DND-41 (cell line): Measurements from ENCODE around the gene FHIT.

ENCODE experiments used
- ATAC-seq: fragments of 200-7000 bp; cut with Tn5 transposase; 3 replicates; pipeline ENCODE4 v1.9.1; 2021; ENCODE audit warnings: low read depth; ENCODE audit not compliant: insufficient read depth
- DNase-seq: peaks from one replicate; pipeline ENCODE4 v3.0.0-alpha.2; 2020
- H2AFZ ChIP-seq: 2 replicates; pipeline ENCODE4 v1.6.0; 2012; ENCODE audit warnings: low read depth, low read length
- H3K27ac ChIP-seq: 2 replicates; pipeline ENCODE4 v1.5.1; 2012; ENCODE audit warnings: low read length, inconsistent platforms
- H3K27me3 ChIP-seq: fragments of 200-600 bp; sonication (generic); 2 replicates; pipeline ENCODE4 v1.6.0; 2012; ENCODE audit warnings: low read length, mild to moderate bottlenecking, inconsistent platforms; ENCODE audit not compliant: insufficient read depth, poor library complexity
- H3K36me3 ChIP-seq: 2 replicates; pipeline ENCODE4 v1.5.1; 2012; ENCODE audit warnings: low read length, inconsistent platforms; ENCODE audit not compliant: insufficient read depth
- H3K4me1 ChIP-seq: 2 replicates; pipeline ENCODE4 v1.5.1; 2012; ENCODE audit warnings: mild to moderate bottlenecking, low read length; ENCODE audit not compliant: insufficient read depth
- H3K4me2 ChIP-seq: 2 replicates; pipeline ENCODE4 v1.6.0; 2012; ENCODE audit warnings: mild to moderate bottlenecking, moderate library complexity, low read length, inconsistent platforms; ENCODE audit not compliant: insufficient read depth
- H3K4me3 ChIP-seq, 2 experiments: fragments of 200-600 bp in 1 of 2; shearing (Covaris generic) in 1 of 2; 2 replicates each; pipeline ENCODE4 v1.5.1; 2012 to 2016; ENCODE audit warnings: inconsistent platforms in 2 of 2, low read length in 2 of 2, mild to moderate bottlenecking in 2 of 2, low read depth in 1 of 2, moderate library complexity in 1 of 2
- H3K79me2 ChIP-seq: 2 replicates; pipeline ENCODE4 v1.6.0; 2012; ENCODE audit warnings: low read length, inconsistent platforms; ENCODE audit not compliant: insufficient read depth
- H3K9ac ChIP-seq: 2 replicates; pipeline ENCODE4 v1.6.0; 2012; ENCODE audit warnings: low read depth, mild to moderate bottlenecking, inconsistent platforms, low read length, moderate library complexity
- H3K9me3 ChIP-seq: 2 replicates; pipeline ENCODE4 v1.5.1; 2012; ENCODE audit warnings: low read length, moderate library complexity, mild to moderate bottlenecking, inconsistent platforms; ENCODE audit not compliant: insufficient read depth, severe bottlenecking
- H4K20me1 ChIP-seq: 2 replicates; pipeline ENCODE4 v1.6.0; 2012; ENCODE audit warnings: low read length; ENCODE audit not compliant: insufficient read depth
- EZH2 ChIP-seq: IDR thresholded peaks from 3 replicates; pipeline ENCODE4 v1.6.1; 2012; ENCODE audit warnings: borderline replicate concordance, low read depth, mild to moderate bottlenecking, moderate library complexity, low read length, inconsistent platforms; ENCODE audit not compliant: severe bottlenecking
- TF ChIP-seq, protein P1 (sequence below): IDR thresholded peaks from 2 replicates; pipeline ENCODE4 v1.5.1; 2012; ENCODE audit warnings: borderline replicate concordance, low read length, moderate library complexity, mild to moderate bottlenecking; ENCODE audit not compliant: poor library complexity, severe bottlenecking; ENCODE audit errors: extremely low read depth

Gene FHIT

DNA sequence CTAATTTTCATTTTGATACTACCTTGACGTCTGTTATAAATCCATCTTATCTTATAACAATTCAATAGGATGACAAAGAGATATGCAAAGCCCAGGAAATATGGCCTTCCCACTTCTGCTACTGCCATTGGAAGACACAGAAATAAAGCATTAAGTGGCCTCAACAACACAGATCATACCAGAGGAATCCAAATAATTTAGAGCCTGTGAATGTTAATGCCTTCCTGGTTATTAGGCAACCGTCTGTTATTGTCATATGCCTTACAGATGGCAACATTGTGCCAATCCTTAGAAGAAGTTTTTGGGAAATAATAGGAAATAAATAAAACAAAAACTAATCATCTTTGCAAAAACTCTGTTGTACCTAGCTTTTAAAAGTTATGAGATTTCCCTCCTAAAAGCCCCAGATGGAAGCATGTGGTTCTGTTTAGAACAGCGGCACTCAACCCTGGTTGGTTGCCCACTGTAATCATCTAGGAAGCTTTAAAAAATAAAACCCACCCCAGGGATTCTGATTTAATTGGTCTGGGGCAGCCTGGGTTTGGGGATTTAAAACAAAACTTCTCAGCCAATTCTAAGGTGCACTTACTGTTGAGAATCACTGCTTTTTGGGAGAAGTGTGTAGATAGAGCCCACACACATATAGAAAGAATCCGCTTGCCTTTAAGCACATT, 1496.7 kb downstream of the FHIT start:
- Histone ChIP-seq H2AFZ (no peak overlapping the region), H3K27ac (peak overlapping the region; percentile 55), H3K36me3 (peaks cover 7% of the 10 kb centered on the region; the same call in 1 of the 2 replicates), H3K9ac (no peak overlapping the region), H3K9me3 (no peaks in the 10 kb centered on the region), H4K20me1 (no peaks in the 10 kb centered on the region), H3K4me1 (peaks cover 39% of the 10 kb centered on the region), H3K4me3 (no peak overlapping the region), H3K79me2 (no peaks in the 10 kb centered on the region), H3K4me2 (peak overlapping the region; percentile 11; the same call in 1 of the 2 replicates), H3K27me3 (no peaks in the 10 kb centered on the region)
- DNase-seq: no peak
- no peak for ATAC-seq
- TF ChIP-seq, protein P1, sequence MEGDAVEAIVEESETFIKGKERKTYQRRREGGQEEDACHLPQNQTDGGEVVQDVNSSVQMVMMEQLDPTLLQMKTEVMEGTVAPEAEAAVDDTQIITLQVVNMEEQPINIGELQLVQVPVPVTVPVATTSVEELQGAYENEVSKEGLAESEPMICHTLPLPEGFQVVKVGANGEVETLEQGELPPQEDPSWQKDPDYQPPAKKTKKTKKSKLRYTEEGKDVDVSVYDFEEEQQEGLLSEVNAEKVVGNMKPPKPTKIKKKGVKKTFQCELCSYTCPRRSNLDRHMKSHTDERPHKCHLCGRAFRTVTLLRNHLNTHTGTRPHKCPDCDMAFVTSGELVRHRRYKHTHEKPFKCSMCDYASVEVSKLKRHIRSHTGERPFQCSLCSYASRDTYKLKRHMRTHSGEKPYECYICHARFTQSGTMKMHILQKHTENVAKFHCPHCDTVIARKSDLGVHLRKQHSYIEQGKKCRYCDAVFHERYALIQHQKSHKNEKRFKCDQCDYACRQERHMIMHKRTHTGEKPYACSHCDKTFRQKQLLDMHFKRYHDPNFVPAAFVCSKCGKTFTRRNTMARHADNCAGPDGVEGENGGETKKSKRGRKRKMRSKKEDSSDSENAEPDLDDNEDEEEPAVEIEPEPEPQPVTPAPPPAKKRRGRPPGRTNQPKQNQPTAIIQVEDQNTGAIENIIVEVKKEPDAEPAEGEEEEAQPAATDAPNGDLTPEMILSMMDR: no peak
- TF ChIP-seq EZH2: no peak

DNA sequence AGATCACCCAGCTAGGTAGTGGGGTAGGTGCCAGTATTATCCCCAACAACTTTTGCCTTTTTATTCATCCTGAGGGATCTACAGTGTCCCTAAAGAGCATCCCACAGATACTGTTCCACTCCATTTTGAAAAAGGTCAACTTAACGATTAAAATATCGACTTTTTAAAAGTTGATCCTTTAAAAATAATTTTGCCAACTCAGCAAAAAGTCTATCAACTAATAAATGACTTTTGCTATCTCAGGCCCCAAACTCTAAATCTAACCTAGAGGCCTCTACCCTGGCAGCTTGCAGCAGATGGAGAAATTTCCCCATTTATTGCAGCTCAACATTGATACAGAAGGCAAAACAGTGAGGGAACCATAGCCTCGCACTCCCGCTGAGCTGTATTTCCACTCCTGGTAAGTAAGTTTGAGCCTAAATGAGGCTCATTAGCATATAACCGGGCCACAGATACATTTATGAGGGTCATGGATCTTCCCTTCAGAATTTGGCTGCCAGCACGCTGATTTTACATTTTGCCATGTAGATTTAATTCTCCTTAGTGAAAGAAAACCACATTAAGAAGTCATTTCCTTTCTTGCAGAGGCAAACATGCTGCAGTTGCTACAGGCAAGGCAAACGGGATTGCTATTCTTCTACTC, 1497.3 kb downstream of the FHIT start:
- TF ChIP-seq EZH2: no peak
- TF ChIP-seq, protein P1: no peak
- Histone ChIP-seq H4K20me1 (no peaks in the 10 kb centered on the region), H2AFZ (no peak overlapping the region), H3K27ac (peak overlapping the region; percentile 55), H3K4me3 (no peak overlapping the region), H3K4me1 (peaks cover 35% of the 10 kb centered on the region), H3K79me2 (no peaks in the 10 kb centered on the region), H3K36me3 (peaks cover 13% of the 10 kb centered on the region), H3K4me2 (peak overlapping the region; percentile 11; the same call in 1 of the 2 replicates), H3K27me3 (no peaks in the 10 kb centered on the region), H3K9me3 (no peaks in the 10 kb centered on the region), H3K9ac (no peak overlapping the region)
- DNase-seq (no peak), ATAC-seq (0 out of 3 replicates have a peak, but pooled peaks have one; percentile 20)

DNA sequence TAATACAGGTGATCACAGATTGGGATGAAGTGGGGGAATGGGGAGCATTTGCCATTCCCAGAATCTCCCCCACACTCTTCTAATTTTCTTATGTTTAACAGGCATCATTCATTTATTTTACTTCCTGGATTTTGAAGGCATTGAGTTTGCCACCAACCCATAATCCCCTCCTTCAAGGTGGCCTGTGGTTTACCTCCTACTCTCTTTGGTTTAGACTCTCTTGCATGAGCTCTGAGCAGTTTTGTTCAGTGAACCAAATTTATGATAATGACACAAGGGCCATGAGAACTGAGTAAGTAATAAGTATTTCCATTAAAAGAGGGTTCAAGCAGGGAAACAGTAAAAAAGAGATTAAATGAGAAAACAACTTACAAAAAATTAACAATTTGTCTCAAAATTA, 1498.3 kb downstream of the FHIT start:
- Histone ChIP-seq H2AFZ (no peak overlapping the region), H3K9ac (no peak overlapping the region), H3K36me3 (peaks cover 22% of the 10 kb centered on the region), H3K27ac (peak overlapping the region; percentile 50), H3K79me2 (no peaks in the 10 kb centered on the region), H4K20me1 (no peaks in the 10 kb centered on the region), H3K9me3 (no peaks in the 10 kb centered on the region), H3K4me2 (no peak overlapping the region), H3K4me3 (no peak overlapping the region), H3K27me3 (no peaks in the 10 kb centered on the region), H3K4me1 (peaks cover 32% of the 10 kb centered on the region)
- peak; percentile 33 for DNase-seq
- TF ChIP-seq EZH2: no peak
- TF ChIP-seq, protein P1: no peak
- ATAC-seq: peak; percentile 87
